GM12878 (cell line): ENCODE measurements around the gene SCTR.

Experiments
- CHD2 ChIP-seq: IDR thresholded peaks from 2 replicates; pipeline ENCODE4 v1.6.1; 2011; ENCODE audit warnings: low read depth, low read length, improper control_type of control experiment, borderline replicate concordance
- CTCF ChIP-seq, 3 experiments: IDR thresholded peaks in 2 of 3; conservative IDR thresholded peaks in 1 of 3; 2 replicates each; pipeline ENCODE4 v1.5.1; 2011; ENCODE audit warnings: low read depth in 3 of 3, low read length in 3 of 3, mild to moderate bottlenecking in 3 of 3, control low read depth in 2 of 3, moderate library complexity in 2 of 3, inconsistent platforms in 1 of 3, mixed read lengths in 1 of 3; ENCODE audit not compliant: control insufficient read depth in 2 of 3, insufficient read depth in 1 of 3; ENCODE audit errors: extremely low read depth in 1 of 3
- EGR1 ChIP-seq, 2 experiments: IDR thresholded peaks; 1 replicate in 1 of 2; 2 replicates in 1 of 2; pipeline ENCODE4 v1.6.1; 2011 to 2012; ENCODE audit warnings: low read depth in 2 of 2, low read length in 2 of 2, borderline replicate concordance in 1 of 2, mild to moderate bottlenecking in 1 of 2, moderate library complexity in 1 of 2
- EP300 ChIP-seq, 2 experiments: fragments of 150-350 bp in 1 of 2; IDR thresholded peaks; 2 replicates each; pipeline ENCODE4 v1.6.1; 2011 to 2012; ENCODE audit warnings: low read depth in 2 of 2, low read length in 2 of 2, borderline replicate concordance in 1 of 2, improper control_type of control experiment in 1 of 2, inconsistent platforms in 1 of 2; ENCODE audit not compliant: control insufficient read depth in 1 of 2
- ETV6 ChIP-seq, 2 experiments: fragments of 450-650 bp in 1 of 2; IDR thresholded peaks in 1 of 2; conservative IDR thresholded peaks in 1 of 2; 2 replicates each; pipeline ENCODE4 v1.6.1; 2014; ENCODE audit warnings: antibody characterized with exemption in 1 of 2, borderline replicate concordance in 1 of 2, low read depth in 1 of 2, mild to moderate bottlenecking in 1 of 2, moderate library complexity in 1 of 2
- EZH2 ChIP-seq: IDR thresholded peaks from 2 replicates; pipeline ENCODE4 v1.6.1; 2012; ENCODE audit warnings: low read depth, mild to moderate bottlenecking, control low read depth, inconsistent platforms, low read length, borderline replicate concordance; ENCODE audit not compliant: control insufficient read depth
- HDAC2 ChIP-seq: fragments of 200-600 bp; sonication (generic); IDR thresholded peaks from 2 replicates; pipeline ENCODE4 v1.6.1; 2017
- POLR2A ChIP-seq: IDR thresholded peaks from 2 replicates; pipeline ENCODE4 v1.6.1; 2011; ENCODE audit warnings: low read depth, mild to moderate bottlenecking, low read length
- SPI1 ChIP-seq: IDR thresholded peaks from 2 replicates; pipeline ENCODE4 v1.6.1; 2011; ENCODE audit warnings: low read depth, mild to moderate bottlenecking, low read length, moderate library complexity, borderline replicate concordance; ENCODE audit not compliant: insufficient read depth
- TCF7 ChIP-seq: IDR thresholded peaks from 2 replicates; pipeline ENCODE4 v1.6.1; 2014; ENCODE audit warnings: antibody characterized with exemption, borderline replicate concordance
- YBX1 ChIP-seq: fragments of 450-650 bp; IDR thresholded peaks from 2 replicates; pipeline ENCODE4 v1.6.1; 2016; ENCODE audit warnings: antibody characterized with exemption
- ZNF274 ChIP-seq: IDR thresholded peaks from one replicate; pipeline ENCODE4 v1.8.0; 2011; ENCODE audit not compliant: insufficient read length, insufficient read depth

- TF ChIP-seq EGR1 (IDR thresholded peaks at IDR 0.05; ENCODE audit: borderline replicate concordance in 1 of 2, low read depth in 2 of 2, low read length in 2 of 2) = no peak
- no peak for TF ChIP-seq EP300 (IDR thresholded peaks at IDR 0.05; ENCODE audit: borderline replicate concordance in 1 of 2, control insufficient read depth in 1 of 2, low read depth in 2 of 2, low read length in 2 of 2)
- no peak for TF ChIP-seq POLR2A
- TF ChIP-seq EZH2 = no peak
- no peak for TF ChIP-seq ETV6 (conservative IDR thresholded peaks at IDR 0.05 in 1 of 2, IDR thresholded peaks at IDR 0.05 in 1 of 2; ENCODE audit: borderline replicate concordance in 1 of 2, low read depth in 1 of 2)
- TF ChIP-seq CTCF (IDR thresholded peaks at IDR 0.05 in 2 of 3, conservative IDR thresholded peaks at IDR 0.05 in 1 of 3; ENCODE audit: control insufficient read depth in 2 of 3, extremely low read depth in 1 of 3, insufficient read depth in 1 of 3, low read depth in 3 of 3, low read length in 3 of 3) = no peak
- TF ChIP-seq TCF7 = no peak
- TF ChIP-seq SPI1 = no peak
- TF ChIP-seq HDAC2 = no peak
- TF ChIP-seq YBX1 = no peak
- TF ChIP-seq ZNF274 = no peak
- TF ChIP-seq CHD2 = no peak
Observed at GRCh38 chr2:119432851-119433522, 91.3 kb downstream of the SCTR start.
